Parathyroid adenoma (tissue), 2 donors: ENCODE data around the gene YTHDC2.
A peak's percentile ranks its signal among the peaks of the same experiment; 100 is the strongest.

Experiments
- H2AFZ ChIP-seq: fragments of 300-600 bp; sonication (generic); one replicate; pipeline ENCODE4 v1.7.0; 2017; ENCODE audit warnings: antibody characterized with exemption, mild to moderate bottlenecking
- H3K27ac ChIP-seq: fragments of 300-600 bp; sonication (generic); one replicate; pipeline ENCODE4 v1.7.0; 2017
- H3K27me3 ChIP-seq: fragments of 300-600 bp; sonication (generic); one replicate; pipeline ENCODE4 v1.7.0; 2017; ENCODE audit warnings: low read length; ENCODE audit not compliant: control insufficient read depth, insufficient read depth
- H3K36me3 ChIP-seq: fragments of 300-600 bp; sonication (generic); one replicate; pipeline ENCODE4 v1.7.0; 2017; ENCODE audit warnings: low read length; ENCODE audit not compliant: control insufficient read depth, insufficient read depth
- H3K4me1 ChIP-seq: fragments of 300-600 bp; sonication (generic); one replicate; pipeline ENCODE4 v1.7.0; 2017; ENCODE audit warnings: control low read depth
- H3K4me2 ChIP-seq: fragments of 300-600 bp; sonication (generic); one replicate; pipeline ENCODE4 v1.7.0; 2017; ENCODE audit warnings: low read length
- H3K4me3 ChIP-seq: fragments of 300-600 bp; sonication (generic); one replicate; pipeline ENCODE4 v1.7.0; 2017; ENCODE audit warnings: low read depth, low read length
- H3K79me2 ChIP-seq: fragments of 300-600 bp; sonication (generic); one replicate; pipeline ENCODE4 v1.7.0; 2017; ENCODE audit warnings: control low read depth
- H3K9ac ChIP-seq: fragments of 300-600 bp; sonication (generic); one replicate; pipeline ENCODE4 v1.7.0; 2017; ENCODE audit warnings: mild to moderate bottlenecking
- H3K9me3 ChIP-seq: fragments of 300-600 bp; sonication (generic); one replicate; pipeline ENCODE4 v1.7.0; 2017; ENCODE audit warnings: low read length; ENCODE audit not compliant: control insufficient read depth
- TF ChIP-seq, protein P1 (sequence below): fragments of 300-600 bp; sonication (generic); IDR thresholded peaks from one replicate; pipeline ENCODE4 v1.7.0; 2017; ENCODE audit warnings: antibody characterized with exemption, mild to moderate bottlenecking
- donor health status: primary hyperparathyroidism.

The YTHDC2 gene

DNA sequence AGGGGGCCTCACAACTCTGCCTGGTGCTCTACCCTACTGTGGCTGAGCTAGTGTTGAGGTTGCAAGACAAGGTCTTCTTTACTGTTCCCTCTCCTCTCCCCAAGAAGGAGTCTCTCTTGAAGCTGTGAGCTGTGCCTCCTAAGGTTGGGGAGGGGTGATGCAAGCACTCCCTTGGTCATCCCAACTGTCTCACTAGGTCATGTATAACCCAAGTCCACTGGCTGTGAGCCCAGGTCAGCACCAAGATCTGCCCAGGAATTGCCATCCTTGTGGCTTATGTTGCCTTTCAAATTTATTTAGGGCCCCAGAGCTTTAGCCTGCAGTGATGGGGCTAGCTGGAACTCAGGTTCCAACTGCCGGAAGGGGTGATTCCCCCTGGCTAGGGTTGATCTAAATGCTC lies 10.3 kb upstream of the YTHDC2 start:
- Histone ChIP-seq H3K9me3 (no peaks in the 10 kb centered on the region), H3K36me3 (no peaks in the 10 kb centered on the region), H3K79me2 (no peaks in the 10 kb centered on the region), H3K27me3 (no peaks in the 10 kb centered on the region), H3K4me2 (no peak overlapping the region), H3K9ac (no peak overlapping the region), H2AFZ (no peak overlapping the region), H3K4me3 (no peak overlapping the region), H3K4me1 (no peaks in the 10 kb centered on the region), H3K27ac (no peak overlapping the region)
- TF ChIP-seq, protein P1, sequence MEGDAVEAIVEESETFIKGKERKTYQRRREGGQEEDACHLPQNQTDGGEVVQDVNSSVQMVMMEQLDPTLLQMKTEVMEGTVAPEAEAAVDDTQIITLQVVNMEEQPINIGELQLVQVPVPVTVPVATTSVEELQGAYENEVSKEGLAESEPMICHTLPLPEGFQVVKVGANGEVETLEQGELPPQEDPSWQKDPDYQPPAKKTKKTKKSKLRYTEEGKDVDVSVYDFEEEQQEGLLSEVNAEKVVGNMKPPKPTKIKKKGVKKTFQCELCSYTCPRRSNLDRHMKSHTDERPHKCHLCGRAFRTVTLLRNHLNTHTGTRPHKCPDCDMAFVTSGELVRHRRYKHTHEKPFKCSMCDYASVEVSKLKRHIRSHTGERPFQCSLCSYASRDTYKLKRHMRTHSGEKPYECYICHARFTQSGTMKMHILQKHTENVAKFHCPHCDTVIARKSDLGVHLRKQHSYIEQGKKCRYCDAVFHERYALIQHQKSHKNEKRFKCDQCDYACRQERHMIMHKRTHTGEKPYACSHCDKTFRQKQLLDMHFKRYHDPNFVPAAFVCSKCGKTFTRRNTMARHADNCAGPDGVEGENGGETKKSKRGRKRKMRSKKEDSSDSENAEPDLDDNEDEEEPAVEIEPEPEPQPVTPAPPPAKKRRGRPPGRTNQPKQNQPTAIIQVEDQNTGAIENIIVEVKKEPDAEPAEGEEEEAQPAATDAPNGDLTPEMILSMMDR, result no peak

DNA sequence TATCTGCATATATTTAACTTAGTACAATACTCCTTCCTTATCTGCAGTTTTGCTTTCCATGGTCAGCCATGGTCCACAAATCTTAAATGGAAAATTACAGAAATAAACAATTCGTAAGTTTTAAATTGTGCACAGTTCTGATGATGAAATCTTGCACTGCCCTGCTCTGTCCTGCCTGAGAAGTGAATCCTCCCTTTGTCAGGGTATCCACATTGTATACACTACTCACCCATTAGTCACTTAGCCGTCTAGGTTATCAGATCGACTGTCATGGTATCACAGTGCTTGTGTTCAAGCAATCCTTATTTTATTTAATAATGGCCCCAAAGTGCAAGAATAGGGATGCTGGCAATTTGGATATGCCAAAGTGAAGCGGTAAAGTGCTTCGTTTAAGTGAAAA lies 8.3 kb upstream of the YTHDC2 start:
- Histone ChIP-seq H3K79me2 (no peaks in the 10 kb centered on the region), H3K4me1 (no peaks in the 10 kb centered on the region), H3K27me3 (no peaks in the 10 kb centered on the region), H3K36me3 (no peaks in the 10 kb centered on the region), H3K27ac (no peak overlapping the region), H3K9me3 (no peaks in the 10 kb centered on the region), H3K4me3 (no peak overlapping the region), H3K9ac (no peak overlapping the region), H3K4me2 (no peak overlapping the region), H2AFZ (no peak overlapping the region)
- TF ChIP-seq, protein P1, result no peak

DNA sequence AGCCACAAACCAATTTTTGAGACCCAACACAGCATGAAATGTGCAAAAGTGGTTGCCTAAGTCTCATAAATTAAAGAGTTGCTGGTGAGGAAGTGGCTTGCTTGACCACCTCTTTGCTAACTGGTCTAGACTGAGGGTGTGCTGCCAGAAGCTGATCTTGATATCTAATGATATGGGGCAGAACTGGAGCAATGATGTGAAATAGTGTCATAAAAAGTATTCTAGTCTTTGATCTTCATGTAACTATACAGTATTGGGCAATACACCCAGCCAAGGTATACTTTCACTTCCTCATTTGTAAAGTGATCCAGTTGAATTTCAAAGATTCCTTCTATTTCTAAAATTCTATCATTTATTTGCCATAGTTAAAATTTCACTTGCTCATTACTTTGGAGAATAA lies 5.9 kb upstream of the YTHDC2 start:
- no peaks in the 10 kb centered on the region for H3K36me3 ChIP-seq
- H3K27ac ChIP-seq, result no peak overlapping the region
- H3K4me2 ChIP-seq, result no peak overlapping the region
- TF ChIP-seq, protein P1, result no peak
- H3K79me2 ChIP-seq, result no peaks in the 10 kb centered on the region
- H3K4me1 ChIP-seq, result no peaks in the 10 kb centered on the region
- no peak overlapping the region for H3K9ac ChIP-seq
- H2AFZ ChIP-seq, result no peak overlapping the region
- no peak overlapping the region for H3K4me3 ChIP-seq
- H3K27me3 ChIP-seq, result no peaks in the 10 kb centered on the region
- H3K9me3 ChIP-seq, result no peaks in the 10 kb centered on the region

DNA sequence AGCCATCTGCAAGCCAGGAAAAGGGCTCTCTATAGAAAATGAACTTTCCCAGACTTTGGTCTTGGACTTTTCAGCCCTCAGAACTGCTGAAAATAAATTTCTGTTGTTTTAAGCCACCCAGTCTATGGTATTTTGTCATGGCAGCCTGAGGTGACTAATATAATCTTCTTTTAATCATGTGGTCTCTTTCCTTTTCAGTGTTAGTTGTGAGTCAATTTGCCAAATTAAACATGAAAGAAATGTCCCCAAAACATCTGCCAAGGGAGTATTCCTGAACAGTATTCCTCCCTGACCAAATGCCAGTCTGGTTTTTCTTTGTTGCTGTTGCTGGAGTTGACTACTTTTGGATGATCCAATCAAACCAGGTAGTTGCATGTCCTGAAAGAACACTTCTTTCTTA lies 4.7 kb upstream of the YTHDC2 start:
- TF ChIP-seq, protein P1, result no peak
- H3K9me3 ChIP-seq, result no peaks in the 10 kb centered on the region

DNA sequence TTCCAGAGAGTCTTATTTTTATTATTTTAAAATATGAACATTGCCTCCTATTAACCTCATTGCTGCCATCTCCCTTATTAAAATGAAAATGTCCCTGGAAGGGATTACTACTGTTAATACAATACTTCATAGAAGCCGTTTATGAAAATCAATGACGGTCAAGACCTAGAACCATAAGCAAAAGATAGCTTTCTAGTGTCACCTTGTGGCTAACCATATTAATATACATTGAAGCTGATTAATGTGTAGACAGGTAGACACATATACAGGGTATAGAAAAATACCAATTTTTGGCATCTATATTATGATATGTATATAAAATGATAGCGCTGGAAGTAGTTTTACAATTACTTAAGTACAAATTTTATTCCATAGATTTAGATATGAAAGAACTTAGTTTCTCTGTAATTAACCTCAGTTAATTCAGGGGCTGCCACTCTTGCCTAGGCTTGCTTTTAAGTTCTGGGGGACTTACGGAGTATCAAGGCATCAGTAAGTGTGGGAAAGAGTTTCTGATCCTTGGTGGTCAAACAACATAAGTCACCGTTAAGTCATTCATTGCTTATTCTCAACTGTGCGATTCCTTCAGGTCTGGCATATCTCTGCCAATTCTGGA lies 2.5 kb upstream of the YTHDC2 start:
- no peaks in the 10 kb centered on the region for H3K9me3 ChIP-seq
- H3K4me3 ChIP-seq, result no peak overlapping the region
- no peak overlapping the region for H3K4me2 ChIP-seq
- TF ChIP-seq, protein P1, result peak; percentile 58
- H3K79me2 ChIP-seq, result no peaks in the 10 kb centered on the region
- no peaks in the 10 kb centered on the region for H3K4me1 ChIP-seq
- H3K9ac ChIP-seq, result no peak overlapping the region
- H3K36me3 ChIP-seq, result no peaks in the 10 kb centered on the region
- H3K27me3 ChIP-seq, result no peaks in the 10 kb centered on the region
- no peak overlapping the region for H3K27ac ChIP-seq
- H2AFZ ChIP-seq, result no peak overlapping the region

More for the DNA sequence above, 4.7 kb upstream of the YTHDC2 start:
- H3K9ac ChIP-seq, result no peak overlapping the region
- no peak overlapping the region for H3K4me3 ChIP-seq
- H3K4me2 ChIP-seq, result no peak overlapping the region
- no peaks in the 10 kb centered on the region for H3K79me2 ChIP-seq
- no peaks in the 10 kb centered on the region for H3K4me1 ChIP-seq
- H2AFZ ChIP-seq, result no peak overlapping the region
- no peaks in the 10 kb centered on the region for H3K27me3 ChIP-seq
- H3K36me3 ChIP-seq, result no peaks in the 10 kb centered on the region
- H3K27ac ChIP-seq, result no peak overlapping the region
